CD4-positive, alpha-beta T cell treated with Interleukin-6 for 4 hours (primary cell): ENCODE data around the gene LCN15.
"Not testable (repeated sequence)": the region's sequence is repeated elsewhere in the genome, so short reads cannot be mapped to it uniquely, and the experiment has no call there.

Experiments
- DNase-seq: peaks from one replicate; pipeline ENCODE4 v3.0.0-alpha.2; 2020; ENCODE audit warnings: mixed read lengths

Gene LCN15

GRCh38 chr9:136764301-136764891 is at the start of gene LCN15:
TSS of gene LCN15 (minus strand) at chr9:136764518. CDS start at chr9:136764488, 30 bp downstream.
- DNase-seq, result no peak

- DNase-seq, result no peak
These were observed 44.5 kb upstream of the LCN15 start for GRCh38 chr9:136808806-136809158.

GRCh38 chr9:136808075-136808805 is 43.9 kb upstream of the LCN15 start:
- DNase-seq, result peak; percentile 64

GRCh38 chr9:136807281-136808074 is 43.2 kb upstream of the LCN15 start, which contains the start of gene RABL6:
TSS of gene RABL6 (plus strand) at chr9:136807948. CDS start at chr9:136808197, 249 bp downstream.
- peak; percentile 82 for DNase-seq

- no peak for DNase-seq
These were observed 42.4 kb upstream of the LCN15 start for GRCh38 chr9:136806631-136807201.

GRCh38 chr9:136806067-136806466 is 41.7 kb upstream of the LCN15 start:
- no peak for DNase-seq

- no peak for DNase-seq
These were observed 41.0 kb upstream of the LCN15 start for GRCh38 chr9:136805207-136805740.

- DNase-seq, result no peak
These were observed 40.3 kb upstream of the LCN15 start for GRCh38 chr9:136804509-136805206.

- no peak for DNase-seq
These were observed 39.5 kb upstream of the LCN15 start for GRCh38 chr9:136803551-136804508.

- DNase-seq, result not testable (repeated sequence)
These were observed 38.8 kb upstream of the LCN15 start for GRCh38 chr9:136803009-136803550.

- DNase-seq, result no peak
These were observed 38.0 kb upstream of the LCN15 start for GRCh38 chr9:136802321-136802720.

GRCh38 chr9:136799854-136800657 is 35.7 kb upstream of the LCN15 start:
- peak; percentile 98 for DNase-seq

GRCh38 chr9:136799079-136799853 is 34.9 kb upstream of the LCN15 start:
- no peak for DNase-seq

- DNase-seq, result no peak
These were observed 34.4 kb upstream of the LCN15 start for GRCh38 chr9:136798708-136799078.

GRCh38 chr9:136796775-136797347 is 32.5 kb upstream of the LCN15 start:
- DNase-seq, result not testable (repeated sequence)

GRCh38 chr9:136796238-136796774 is 32.0 kb upstream of the LCN15 start, which contains the start of gene CCDC183:
TSS of gene CCDC183 (plus strand) at chr9:136796338. CDS start at chr9:136796398, 60 bp downstream.
- DNase-seq, result no peak

- DNase-seq, result no peak
These were observed 30.7 kb upstream of the LCN15 start for GRCh38 chr9:136795000-136795348.

- DNase-seq, result no peak
These were observed 30.1 kb upstream of the LCN15 start for GRCh38 chr9:136794281-136794999.
